OCI-LY1 (cell line): Measurements from ENCODE around the gene CCDC154.

Experiments
- H2AFZ ChIP-seq: fragments of 200-600 bp; sonication (generic), shearing (Covaris generic); 2 replicates; pipeline ENCODE4 v1.6.0; 2014; ENCODE audit warnings: antibody characterized with exemption, mild to moderate bottlenecking, low read length
- H3F3A ChIP-seq: fragments of 200-600 bp; sonication (generic), shearing (Covaris generic); 2 replicates; pipeline ENCODE4 v1.6.0; 2014; ENCODE audit warnings: mild to moderate bottlenecking, antibody characterized with exemption, low read length, moderate library complexity; ENCODE audit not compliant: insufficient read depth
- H3K27ac ChIP-seq: fragments of 200-600 bp; sonication (generic); 2 replicates; pipeline ENCODE4 v1.5.1; 2014; ENCODE audit warnings: low read length, mixed run types, mild to moderate bottlenecking, low read depth; ENCODE audit not compliant: poor library complexity, severe bottlenecking
- H3K27me3 ChIP-seq: fragments of 200-600 bp; sonication (generic); 2 replicates; pipeline ENCODE4 v1.6.0; 2014; ENCODE audit warnings: antibody characterized with exemption, mild to moderate bottlenecking, low read length, moderate library complexity; ENCODE audit not compliant: insufficient read depth
- H3K36me3 ChIP-seq: fragments of 200-600 bp; sonication (generic); 2 replicates; pipeline ENCODE4 v1.6.1; 2014; ENCODE audit warnings: mild to moderate bottlenecking, antibody characterized with exemption, low read length, moderate library complexity, mixed read lengths; ENCODE audit not compliant: insufficient read depth
- H3K4me1 ChIP-seq: fragments of 200-600 bp; sonication (generic); 2 replicates; pipeline ENCODE4 v1.5.1; 2014; ENCODE audit warnings: mild to moderate bottlenecking, low read length, moderate library complexity; ENCODE audit not compliant: insufficient read depth, severe bottlenecking
- H3K4me2 ChIP-seq: fragments of 200-600 bp; sonication (generic), shearing (Covaris generic); 2 replicates; pipeline ENCODE4 v1.6.1; 2014; ENCODE audit warnings: low read length
- H3K4me3 ChIP-seq: fragments of 200-600 bp; sonication (generic); 2 replicates; pipeline ENCODE4 v1.5.1; 2014; ENCODE audit warnings: low read length, low read depth, mild to moderate bottlenecking, mixed read lengths; ENCODE audit not compliant: poor library complexity, severe bottlenecking
- H3K79me2 ChIP-seq: fragments of 200-600 bp; shearing (Covaris generic); 2 replicates; pipeline ENCODE4 v1.6.1; 2016; ENCODE audit warnings: mixed run types, low read length, mixed read lengths; ENCODE audit not compliant: insufficient read depth
- H3K9ac ChIP-seq: fragments of 200-600 bp; sonication (generic), shearing (Covaris generic); 2 replicates; pipeline ENCODE4 v1.6.1; 2014; ENCODE audit warnings: mild to moderate bottlenecking, low read length, mixed read lengths
- H3K9me2 ChIP-seq: fragments of 200-600 bp; sonication (generic), shearing (Covaris generic); 2 replicates; pipeline ENCODE4 v1.6.1; 2014; ENCODE audit warnings: low read depth, mild to moderate bottlenecking, low read length, mixed read lengths
- H3K9me3 ChIP-seq: fragments of 200-600 bp; shearing (Covaris generic); 2 replicates; pipeline ENCODE4 v1.6.1; 2014; ENCODE audit warnings: low read length, mixed read lengths
- H4K20me1 ChIP-seq: fragments of 200-600 bp; sonication (generic), shearing (Covaris generic); 2 replicates; pipeline ENCODE4 v1.6.0; 2016; ENCODE audit warnings: mild to moderate bottlenecking, low read length; ENCODE audit not compliant: insufficient read depth
- CTCF ChIP-seq: fragments of 200-600 bp; sonication (generic), shearing (Covaris generic); IDR thresholded peaks from 2 replicates; pipeline ENCODE4 v1.5.1; 2017; ENCODE audit warnings: mild to moderate bottlenecking, antibody characterized with exemption, low read length, moderate library complexity, mixed read lengths
- EZH2 ChIP-seq: fragments of 200-600 bp; sonication (generic), shearing (Covaris generic); IDR thresholded peaks from 2 replicates; pipeline ENCODE4 v1.8.0; 2017; ENCODE audit warnings: borderline replicate concordance, mixed run types, mild to moderate bottlenecking, antibody characterized with exemption, low read length, moderate library complexity, mixed read lengths

Gene CCDC154

GRCh38 chr16:1450218-1450617, 5.9 kb upstream of the CCDC154 start:
- Histone ChIP-seq H3F3A (no peaks in the 10 kb centered on the region), H2AFZ (no peak overlapping the region), H3K27me3 (peaks cover 4% of the 10 kb centered on the region; the same call in 1 of the 2 replicates), H3K4me2 (no peak overlapping the region), H3K9ac (no peak overlapping the region), H3K4me1 (peaks cover 3% of the 10 kb centered on the region), H3K9me3 (no peaks in the 10 kb centered on the region), H3K79me2 (no peaks in the 10 kb centered on the region), H3K36me3 (peaks cover 35% of the 10 kb centered on the region), H4K20me1 (no peaks in the 10 kb centered on the region), H3K9me2 (no peaks in the 10 kb centered on the region), H3K27ac (no peak overlapping the region), H3K4me3 (no peak overlapping the region)
- no peak for TF ChIP-seq EZH2
- peak; percentile 21; the same call in 1 of the 2 replicates for TF ChIP-seq CTCF

- Histone ChIP-seq H2AFZ (no peak overlapping the region), H3K27me3 (peaks cover 4% of the 10 kb centered on the region; the same call in 1 of the 2 replicates), H3F3A (no peaks in the 10 kb centered on the region), H3K27ac (no peak overlapping the region), H4K20me1 (no peaks in the 10 kb centered on the region), H3K79me2 (no peaks in the 10 kb centered on the region), H3K9ac (no peak overlapping the region), H3K9me2 (no peaks in the 10 kb centered on the region), H3K4me2 (no peak overlapping the region), H3K9me3 (no peaks in the 10 kb centered on the region), H3K4me3 (no peak overlapping the region), H3K4me1 (peaks cover 4% of the 10 kb centered on the region), H3K36me3 (peaks cover 34% of the 10 kb centered on the region)
- TF ChIP-seq EZH2 (no peak), CTCF (no peak)
Observed at GRCh38 chr16:1449201-1449788, 4.9 kb upstream of the CCDC154 start.

- peaks cover 9% of the 10 kb centered on the region for H3K27me3 ChIP-seq
- no peak overlapping the region for H3K4me2 ChIP-seq
- no peaks in the 10 kb centered on the region for H3K9me2 ChIP-seq
- TF ChIP-seq EZH2 (no peak), CTCF (no peak)
- H2AFZ ChIP-seq = no peak overlapping the region
- H3K27ac ChIP-seq = no peak overlapping the region
- H3K79me2 ChIP-seq = no peaks in the 10 kb centered on the region
- no peak overlapping the region for H3K9ac ChIP-seq
- H3K9me3 ChIP-seq = no peaks in the 10 kb centered on the region
- peaks cover 27% of the 10 kb centered on the region for H3K36me3 ChIP-seq
- H3K4me3 ChIP-seq = no peak overlapping the region
- H4K20me1 ChIP-seq = no peaks in the 10 kb centered on the region
- H3K4me1 ChIP-seq = peaks cover 4% of the 10 kb centered on the region
- no peaks in the 10 kb centered on the region for H3F3A ChIP-seq
Observed at GRCh38 chr16:1448536-1449116, 4.3 kb upstream of the CCDC154 start.
